ENCODE data around the gene ZNF500. TPM values are rescaled to one million over a fixed set of nuclear protein-coding genes. Genes with fewer than 3 reads are reported as not detected.

The ZNF500 gene
- total RNA-seq, 2 donors from 2014 or later, result 6.1 to 21.2 TPM

DNA sequence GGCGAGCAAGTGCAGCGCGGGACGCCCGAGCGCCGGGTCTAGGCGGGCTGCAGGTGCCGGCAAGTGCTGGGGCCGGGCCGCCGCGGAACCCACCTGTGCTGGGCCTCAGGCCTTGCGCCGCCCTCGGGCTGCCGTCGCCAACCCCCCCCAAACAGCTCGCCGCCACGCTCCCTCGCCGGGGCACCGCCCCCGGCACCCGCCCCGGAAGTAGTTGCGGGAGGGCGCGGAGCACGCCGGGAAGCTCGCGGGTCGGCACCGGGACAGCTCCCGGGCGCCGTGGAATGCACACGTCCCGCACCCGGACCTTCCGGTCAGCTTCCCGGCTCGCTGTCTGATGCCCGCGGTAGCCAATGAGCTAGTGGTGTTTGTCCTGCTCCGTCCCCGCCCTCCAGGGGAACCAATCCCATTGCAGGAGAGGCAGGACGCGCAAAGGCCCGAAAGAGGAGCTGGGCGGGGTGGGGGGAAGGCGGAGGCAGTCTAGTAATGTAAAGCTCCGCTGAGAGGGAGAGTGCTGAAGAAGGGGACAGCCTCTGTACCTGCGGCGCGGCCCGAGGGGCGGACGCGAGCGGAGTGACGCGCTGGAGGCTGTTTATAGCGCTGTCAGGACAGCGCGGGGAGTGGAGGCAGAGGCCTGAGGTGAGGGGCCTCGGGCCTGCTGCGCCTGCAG, 32.8 kb downstream of the ZNF500 start, which contains the start of the genes ANKS3 and DNAAF8:
TSS of gene ANKS3 (minus strand) at position 209 of the 667 bp plus-strand sequence. CDS start 4,122 bp downstream, outside the sequence.
TSS of gene DNAAF8 (plus strand) at position 475 of the 667 bp plus-strand sequence. CDS start 1,978 bp downstream, outside the sequence.
- peak within 1 kb of the TSS; percentile 77 to 80 for H3K27ac ChIP-seq
- H3K4me3 ChIP-seq, result peak within 1 kb of the TSS; percentile 94
- TF ChIP-seq, protein P1, sequence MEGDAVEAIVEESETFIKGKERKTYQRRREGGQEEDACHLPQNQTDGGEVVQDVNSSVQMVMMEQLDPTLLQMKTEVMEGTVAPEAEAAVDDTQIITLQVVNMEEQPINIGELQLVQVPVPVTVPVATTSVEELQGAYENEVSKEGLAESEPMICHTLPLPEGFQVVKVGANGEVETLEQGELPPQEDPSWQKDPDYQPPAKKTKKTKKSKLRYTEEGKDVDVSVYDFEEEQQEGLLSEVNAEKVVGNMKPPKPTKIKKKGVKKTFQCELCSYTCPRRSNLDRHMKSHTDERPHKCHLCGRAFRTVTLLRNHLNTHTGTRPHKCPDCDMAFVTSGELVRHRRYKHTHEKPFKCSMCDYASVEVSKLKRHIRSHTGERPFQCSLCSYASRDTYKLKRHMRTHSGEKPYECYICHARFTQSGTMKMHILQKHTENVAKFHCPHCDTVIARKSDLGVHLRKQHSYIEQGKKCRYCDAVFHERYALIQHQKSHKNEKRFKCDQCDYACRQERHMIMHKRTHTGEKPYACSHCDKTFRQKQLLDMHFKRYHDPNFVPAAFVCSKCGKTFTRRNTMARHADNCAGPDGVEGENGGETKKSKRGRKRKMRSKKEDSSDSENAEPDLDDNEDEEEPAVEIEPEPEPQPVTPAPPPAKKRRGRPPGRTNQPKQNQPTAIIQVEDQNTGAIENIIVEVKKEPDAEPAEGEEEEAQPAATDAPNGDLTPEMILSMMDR (IDR thresholded peaks at IDR 0.05), result no peak
- no peaks in the 10 kb centered on the region for H3K9me3 ChIP-seq
- ATAC-seq (ENCODE audit: insufficient number of reproducible peaks, low FRiP score, low read depth) (peak; percentile 96), DNase-seq (ENCODE audit: low spot score) (peak; percentile 95)
- peaks cover 7% of the 10 kb centered on the region for H3K36me3 ChIP-seq
- peaks cover 13% of the 10 kb centered on the region in 2 donors for H3K4me1 ChIP-seq (ENCODE audit: control insufficient read depth in 1 of 2, low read depth in 2 of 2)
- no peaks in the 10 kb centered on the region for H3K27me3 ChIP-seq (replicated peaks; ENCODE audit: insufficient read depth)

DNA sequence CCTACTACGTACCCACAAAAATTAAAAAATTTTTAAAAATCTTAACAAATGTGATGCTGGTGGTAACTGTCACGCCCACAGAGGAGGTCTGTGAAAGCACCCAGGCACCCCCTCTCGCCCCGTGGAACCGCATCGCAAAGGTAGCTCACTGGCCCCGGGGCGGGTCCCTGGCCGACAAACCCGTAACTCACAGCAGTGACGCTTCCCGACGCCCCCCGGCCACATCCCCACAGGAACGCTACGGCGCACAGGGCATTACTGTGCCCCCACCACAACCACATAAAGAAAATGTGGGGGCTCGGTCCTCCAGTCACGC, 33.3 kb downstream of the ZNF500 start:
- DNase-seq (ENCODE audit: low spot score), result no peak
- ATAC-seq (ENCODE audit: insufficient number of reproducible peaks, low FRiP score, low read depth), result no peak
- peaks cover 13% of the 10 kb centered on the region in 2 donors for H3K4me1 ChIP-seq (ENCODE audit: control insufficient read depth in 1 of 2, low read depth in 2 of 2)
- TF ChIP-seq, protein P1 (IDR thresholded peaks at IDR 0.05), result no peak
- no peaks in the 10 kb centered on the region for H3K27me3 ChIP-seq (replicated peaks; ENCODE audit: insufficient read depth)
- peak overlapping the region; percentile 94 for H3K4me3 ChIP-seq
- no peaks in the 10 kb centered on the region for H3K9me3 ChIP-seq
- H3K27ac ChIP-seq, result peak overlapping the region; percentile 68 to 80
- H3K36me3 ChIP-seq, result peaks cover 12% of the 10 kb centered on the region

DNA sequence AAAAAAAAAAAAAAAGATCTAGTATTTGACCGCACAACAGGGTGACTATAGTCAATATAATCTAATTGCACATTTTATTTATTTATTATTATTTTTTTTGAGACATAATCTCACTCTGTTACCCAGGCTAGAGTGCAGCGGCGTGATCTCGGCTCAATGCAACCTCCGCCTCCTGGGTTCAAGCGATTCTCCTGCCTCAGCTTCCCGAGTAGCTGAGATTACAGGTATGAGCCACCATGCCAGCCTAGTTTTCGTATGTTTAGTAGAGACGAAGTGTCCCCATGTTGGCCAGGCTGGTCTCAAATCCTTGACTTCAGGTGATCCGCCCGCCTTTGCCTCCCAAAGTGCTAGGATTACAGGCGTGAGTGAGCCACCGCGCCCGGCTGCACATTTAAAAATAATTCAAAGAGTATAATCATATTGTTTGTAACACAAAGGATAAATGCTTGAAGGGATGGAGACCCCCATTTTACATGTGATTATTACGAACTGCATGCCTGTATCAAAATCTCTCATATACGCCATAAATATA, 33.7 kb downstream of the ZNF500 start:
- H3K4me3 ChIP-seq, result peak overlapping the region; percentile 94
- ATAC-seq (ENCODE audit: insufficient number of reproducible peaks, low FRiP score, low read depth), result no peak
- H3K36me3 ChIP-seq, result peaks cover 16% of the 10 kb centered on the region
- H3K4me1 ChIP-seq (ENCODE audit: control insufficient read depth in 1 of 2, low read depth in 2 of 2), result peaks cover 13% of the 10 kb centered on the region in 2 donors
- DNase-seq (ENCODE audit: low spot score), result no peak
- TF ChIP-seq, protein P1 (IDR thresholded peaks at IDR 0.05), result no peak
- H3K27me3 ChIP-seq (replicated peaks; ENCODE audit: insufficient read depth), result no peaks in the 10 kb centered on the region
- H3K9me3 ChIP-seq, result no peaks in the 10 kb centered on the region
- H3K27ac ChIP-seq, result peak overlapping the region; percentile 68 to 80

DNA sequence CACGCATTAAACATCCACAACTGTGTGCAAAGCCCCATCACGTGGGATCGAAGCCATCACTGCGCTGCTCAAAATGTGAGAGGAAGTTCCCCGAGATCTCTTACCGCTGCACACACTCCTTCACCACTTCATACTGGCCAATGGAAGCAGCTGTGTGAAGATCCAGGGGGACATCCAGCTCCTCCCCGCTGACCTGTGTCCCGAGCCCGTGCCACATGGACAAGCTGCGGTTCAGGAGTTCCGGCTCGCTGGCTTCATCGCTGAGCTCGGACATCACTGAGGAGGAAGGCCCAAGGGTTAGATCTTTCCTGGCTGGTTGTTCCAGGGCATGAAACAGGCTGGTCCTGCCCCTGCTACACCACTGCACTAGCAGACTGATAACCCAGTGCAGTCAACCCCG, 37.1 kb downstream of the ZNF500 start:
- DNase-seq (ENCODE audit: low spot score), result no peak
- ATAC-seq (ENCODE audit: insufficient number of reproducible peaks, low FRiP score, low read depth), result no peak
- Histone ChIP-seq H3K4me3 (no peak overlapping the region), H3K4me1 (ENCODE audit: control insufficient read depth in 1 of 2, low read depth in 2 of 2) (peaks cover 4 to 8% of the 10 kb centered on the region in 2 donors), H3K27ac (no peak overlapping the region), H3K36me3 (peaks cover 33% of the 10 kb centered on the region), H3K27me3 (replicated peaks; ENCODE audit: insufficient read depth) (no peaks in the 10 kb centered on the region), H3K9me3 (no peaks in the 10 kb centered on the region)
- TF ChIP-seq, protein P1 (IDR thresholded peaks at IDR 0.05), result no peak

DNA sequence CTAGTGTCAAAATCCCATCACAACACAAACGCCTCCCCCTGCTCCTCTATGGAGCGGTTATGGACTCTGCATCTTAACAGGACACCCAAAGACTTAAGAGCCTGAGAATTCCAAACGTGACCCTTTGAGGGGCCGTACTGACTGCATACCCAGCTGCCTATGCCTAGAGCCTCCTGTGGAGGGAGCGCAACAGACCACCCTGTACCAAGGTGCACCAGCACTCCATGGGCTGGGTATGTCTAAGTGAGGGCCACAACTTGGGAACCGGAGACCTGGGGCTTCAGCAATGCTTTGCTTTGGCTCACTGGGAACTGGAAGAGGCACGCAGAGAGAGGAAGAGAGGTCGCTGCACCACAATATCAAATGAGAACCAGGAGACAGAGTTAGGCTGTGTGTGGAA, 38.3 kb downstream of the ZNF500 start:
- Histone ChIP-seq H3K4me1 (ENCODE audit: control insufficient read depth in 1 of 2, low read depth in 2 of 2) (peaks cover 6 to 8% of the 10 kb centered on the region in 2 donors), H3K27me3 (replicated peaks; ENCODE audit: insufficient read depth) (no peaks in the 10 kb centered on the region), H3K27ac (no peak overlapping the region), H3K9me3 (no peaks in the 10 kb centered on the region), H3K4me3 (no peak overlapping the region), H3K36me3 (peaks cover 36% of the 10 kb centered on the region)
- TF ChIP-seq, protein P1 (IDR thresholded peaks at IDR 0.05), result no peak
- DNase-seq (ENCODE audit: low spot score) (no peak), ATAC-seq (ENCODE audit: insufficient number of reproducible peaks, low FRiP score, low read depth) (no peak)
